ENCODE measurements around the gene STARD3.

Gene STARD3

DNA sequence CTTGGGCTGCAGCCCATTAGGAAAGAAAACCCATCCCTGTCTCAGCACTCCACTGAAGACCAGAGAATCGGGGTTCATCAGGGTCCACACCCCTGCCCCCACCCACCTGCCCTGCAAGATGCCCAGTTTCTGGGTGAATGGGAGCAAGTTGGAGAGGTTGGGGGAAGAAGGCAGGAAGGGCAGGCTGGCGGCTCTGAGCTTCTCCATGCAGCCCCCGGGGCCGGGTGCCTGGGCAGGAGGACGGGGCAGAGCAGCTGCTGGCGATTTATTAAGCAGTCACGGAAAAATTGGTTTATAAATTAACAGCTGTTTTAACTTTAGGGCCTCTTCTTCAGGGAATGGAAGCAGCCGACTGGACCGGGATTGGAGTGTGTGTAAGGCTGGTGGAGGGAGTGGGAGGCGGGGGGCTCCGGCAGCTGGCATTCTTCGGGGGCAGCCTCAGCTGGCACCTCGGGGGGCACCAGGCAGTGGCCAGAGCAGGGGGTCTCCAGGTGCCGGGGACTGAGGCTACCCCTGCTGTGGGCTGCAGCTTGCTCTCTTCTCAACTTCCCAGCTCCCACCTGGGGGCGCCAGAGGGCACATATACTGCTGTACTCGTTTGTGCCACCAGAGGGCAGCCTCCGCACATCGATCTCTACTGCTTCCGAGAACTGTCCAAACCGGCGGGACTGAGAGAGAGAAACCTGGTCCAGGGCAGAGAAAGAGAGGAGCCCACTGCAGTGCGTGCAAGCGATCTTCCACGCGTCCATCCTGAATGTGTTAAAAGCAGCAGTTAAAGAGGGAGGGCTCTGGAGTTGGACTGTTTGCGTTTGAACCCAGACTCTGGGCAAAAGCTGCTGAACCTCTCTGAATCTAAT, 15.2 kb upstream of the STARD3 start:
- peak; percentile 89 for DNase-seq
- Mint-ChIP-seq H3K4me1 (peaks cover 26% of the 10 kb centered on the region), H3K4me3 (peak overlapping the region; percentile 55), H3K27me3 (peaks cover 91% of the 10 kb centered on the region), H3K27ac (no peak overlapping the region), H3K36me3 (no peaks in the 10 kb centered on the region), H3K9me3 (no peaks in the 10 kb centered on the region)
- CTCF ChIA-PET = interaction anchor here (0.6 to 8.7 kb wide), 53 partner anchors 9 to 1052 kb away, joined by 3 to 200 read pairs (median 4); partner anchors contain the start of genes IKZF3, MIEN1, PGAP3 and PNMT

DNA sequence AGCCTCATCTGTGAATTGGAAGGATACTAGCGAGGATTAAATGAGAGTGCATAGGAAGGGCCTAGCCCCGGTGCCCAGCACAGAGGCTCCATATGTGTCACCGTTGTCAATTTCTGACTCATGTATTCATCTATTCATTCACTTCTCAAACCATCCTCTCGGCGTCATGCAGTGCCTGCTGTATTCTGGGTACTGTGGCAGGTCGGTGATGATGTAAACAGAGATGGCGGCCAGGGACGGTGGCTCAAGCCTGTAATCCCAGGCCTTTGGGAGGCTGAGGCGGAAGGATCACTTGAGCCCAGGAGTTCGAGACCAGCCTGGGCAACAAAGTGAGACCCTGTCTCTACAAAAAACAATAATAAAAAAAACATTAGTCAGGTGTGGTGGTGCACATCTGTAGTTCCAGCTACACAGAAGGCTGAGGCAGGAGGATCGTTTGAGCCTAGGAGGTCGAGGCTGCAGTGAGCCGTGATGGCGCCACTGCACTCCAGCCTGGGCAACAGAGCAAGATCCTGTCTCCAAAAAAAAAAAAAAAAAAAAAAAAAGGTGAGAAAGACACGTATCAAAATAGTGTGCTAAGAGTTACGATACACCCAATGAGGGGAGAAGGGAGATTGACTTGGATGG, 14.5 kb upstream of the STARD3 start:
- Mint-ChIP-seq H3K4me3 (peak overlapping the region; percentile 55), H3K9me3 (no peaks in the 10 kb centered on the region), H3K27ac (no peak overlapping the region), H3K27me3 (peaks cover 91% of the 10 kb centered on the region), H3K36me3 (no peaks in the 10 kb centered on the region), H3K4me1 (peaks cover 28% of the 10 kb centered on the region)
- CTCF ChIA-PET = interaction anchor here (0.8 to 8.7 kb wide), 38 partner anchors 10 to 416 kb away, joined by 3 to 200 read pairs (median 6); partner anchors contain the start of genes IKZF3, MIEN1, PGAP3 and PNMT
- DNase-seq = no peak

DNA sequence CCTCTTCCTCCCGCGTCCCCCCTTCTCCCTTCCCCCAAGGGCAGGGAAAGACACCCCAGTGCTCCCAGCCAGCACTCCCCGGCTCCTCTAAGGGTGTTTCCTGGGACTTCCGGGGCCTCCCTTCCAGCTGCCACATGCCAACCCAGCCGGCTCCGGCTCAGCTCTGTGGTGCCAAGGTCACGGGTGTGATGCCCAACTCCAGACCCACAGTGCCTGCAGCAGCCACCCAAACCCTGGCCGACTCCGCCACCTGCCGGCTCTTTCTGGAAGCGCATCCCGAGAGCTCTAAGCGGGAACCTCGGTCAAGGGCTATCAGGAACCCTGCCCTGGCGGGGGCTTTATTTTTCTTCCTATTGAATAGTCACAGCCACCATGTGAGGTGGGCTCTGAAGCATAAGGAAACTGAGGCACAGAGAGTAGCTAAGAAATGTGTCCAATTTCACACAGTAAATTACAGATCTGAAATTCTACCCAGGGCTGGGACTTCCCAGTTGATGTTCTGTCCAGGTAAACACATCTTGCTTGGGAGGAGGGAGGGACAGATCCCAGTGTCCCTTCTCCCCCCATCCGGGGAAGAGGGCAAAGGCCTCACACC, 13.5 kb upstream of the STARD3 start:
- Mint-ChIP-seq H3K9me3 (no peaks in the 10 kb centered on the region), H3K27ac (no peak overlapping the region), H3K36me3 (no peaks in the 10 kb centered on the region), H3K4me1 (peaks cover 25% of the 10 kb centered on the region), H3K4me3 (no peak overlapping the region), H3K27me3 (peaks cover 92% of the 10 kb centered on the region)
- CTCF ChIA-PET = interaction anchor here (0.7 to 8.7 kb wide), 28 partner anchors 8 to 417 kb away, joined by 3 to 200 read pairs (median 6); partner anchors contain the start of genes MIEN1, PGAP3, PNMT and TCAP
- peak; percentile 89 for DNase-seq

DNA sequence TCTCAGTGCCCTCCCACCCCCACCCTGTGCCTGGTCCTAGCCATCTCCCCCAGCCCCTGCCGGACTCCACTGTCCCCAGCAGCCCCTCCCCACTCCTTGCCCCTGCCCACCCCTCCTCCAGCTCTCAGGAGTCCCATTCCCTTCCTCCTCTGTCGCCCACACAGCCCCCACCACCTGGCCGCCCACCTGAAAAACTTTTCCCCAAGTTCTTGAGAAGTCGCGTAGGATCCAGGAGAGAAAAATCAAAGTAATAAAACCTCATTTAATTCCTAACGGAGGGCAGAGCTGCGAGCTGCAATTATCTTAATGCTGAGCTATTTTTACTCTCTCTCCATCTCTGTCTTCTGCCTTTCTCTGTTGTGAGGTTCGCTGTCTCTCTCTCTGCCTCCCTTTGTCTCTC, 12.6 kb upstream of the STARD3 start:
- H3K4me3 Mint-ChIP-seq = no peak overlapping the region
- CTCF ChIA-PET = interaction anchor here (0.8 to 8.7 kb wide), 6 partner anchors 10 to 106 kb away, joined by 3 to 200 read pairs (median 30); partner anchors contain the start of genes MIEN1, PNMT and TCAP
- no peak for DNase-seq
- no peaks in the 10 kb centered on the region for H3K36me3 Mint-ChIP-seq
- peaks cover 92% of the 10 kb centered on the region for H3K27me3 Mint-ChIP-seq
- H3K27ac Mint-ChIP-seq = no peak overlapping the region
- H3K9me3 Mint-ChIP-seq = no peaks in the 10 kb centered on the region
- peaks cover 25% of the 10 kb centered on the region for H3K4me1 Mint-ChIP-seq

DNA sequence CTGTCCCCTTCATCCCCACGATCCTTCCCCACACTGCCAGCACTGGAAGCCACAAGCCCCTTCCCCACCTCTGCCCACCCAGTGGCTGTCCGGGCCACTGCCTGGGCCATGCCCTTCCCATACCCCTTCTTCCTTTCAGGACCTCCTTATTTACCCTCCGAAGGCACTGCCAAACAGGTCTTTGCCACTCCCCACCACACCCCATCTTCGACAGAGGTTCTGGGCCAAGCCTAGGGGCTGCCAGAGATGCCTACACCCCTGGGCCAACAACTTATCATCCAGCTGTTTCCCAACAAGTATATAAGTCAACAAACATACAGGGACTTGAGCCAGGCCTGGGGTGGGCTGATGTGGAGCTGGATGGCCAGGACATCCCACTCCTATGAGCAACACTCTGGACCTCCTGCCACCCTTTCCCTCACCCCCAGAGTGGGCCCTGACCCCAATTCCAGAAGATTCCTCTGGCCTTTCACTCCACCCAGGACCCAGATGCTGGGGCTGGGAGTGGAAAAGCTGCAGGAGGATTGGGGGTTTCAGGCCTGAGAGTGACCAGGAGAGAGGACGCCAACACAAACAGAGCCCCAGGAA, 11.7 kb upstream of the STARD3 start:
- Mint-ChIP-seq H3K27me3 (peaks cover 92% of the 10 kb centered on the region), H3K27ac (no peak overlapping the region), H3K36me3 (no peaks in the 10 kb centered on the region), H3K4me3 (no peak overlapping the region), H3K9me3 (no peaks in the 10 kb centered on the region), H3K4me1 (peaks cover 25% of the 10 kb centered on the region)
- DNase-seq = no peak
- CTCF ChIA-PET = interaction anchor here (0.7 to 8.7 kb wide), 6 partner anchors 9 to 382 kb away, joined by 3 to 200 read pairs (median 30); partner anchors contain the start of genes MIEN1, PNMT and TCAP

DNA sequence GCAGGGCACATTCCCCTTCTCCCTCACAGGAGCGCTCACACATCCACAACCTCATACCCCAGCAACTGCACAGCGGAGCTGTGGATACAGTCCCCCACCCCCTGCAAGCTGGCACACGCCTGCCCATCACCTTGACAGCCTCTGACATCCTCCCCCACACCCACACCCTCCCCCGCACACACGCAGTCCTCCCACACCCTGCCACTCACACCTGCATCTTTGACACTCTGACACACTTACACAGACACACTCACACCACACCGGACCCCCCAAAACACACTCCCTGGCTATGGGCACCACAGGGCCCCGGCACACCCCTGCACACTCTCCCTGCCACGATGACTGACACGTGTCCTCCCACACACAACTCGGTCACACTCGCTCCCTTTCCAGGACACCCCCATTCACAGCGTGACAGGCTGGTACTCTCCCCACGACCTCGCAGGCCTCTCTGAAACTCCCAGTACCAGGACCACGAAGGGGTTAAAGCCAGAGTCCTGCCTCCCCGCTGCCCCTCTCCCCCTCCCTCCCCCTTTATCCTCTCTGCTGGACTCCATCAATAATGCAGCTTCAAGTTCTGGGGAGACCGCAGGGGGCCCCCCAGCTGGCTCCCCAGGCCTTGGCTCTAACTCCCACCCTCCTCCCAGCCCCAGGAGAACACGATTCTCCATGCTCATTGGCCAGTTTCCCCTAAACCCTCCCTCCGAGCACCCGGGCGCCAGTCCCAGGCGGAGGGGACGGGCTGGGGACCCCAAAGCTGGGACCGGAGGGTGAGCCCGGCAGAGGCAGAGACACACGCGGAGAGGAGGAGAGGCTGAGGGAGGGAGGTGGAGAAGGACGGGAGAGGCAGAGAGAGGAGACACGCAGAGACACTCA, 10.5 kb upstream of the STARD3 start, which contains the start of gene PPP1R1B:
Gene PPP1R1B, plus strand, starts transcription at position 782 of the 876 bp plus-strand sequence. CDS start 441 bp downstream, outside the sequence.
- H3K4me1 Mint-ChIP-seq = peaks cover 30% of the 10 kb centered on the region
- DNase-seq = no peak
- CTCF ChIA-PET = interaction anchor here (1.8 to 8.7 kb wide), 4 partner anchors 7 to 43 kb away, joined by 9 to 200 read pairs (median 86); partner anchors contain the start of genes PNMT and TCAP
- no peaks in the 10 kb centered on the region for H3K9me3 Mint-ChIP-seq
- no peaks in the 10 kb centered on the region for H3K36me3 Mint-ChIP-seq
- H3K27me3 Mint-ChIP-seq = peaks cover 92% of the 10 kb centered on the region
- H3K4me3 Mint-ChIP-seq = no peak within 1 kb of the TSS
- H3K27ac Mint-ChIP-seq = no peak within 1 kb of the TSS

DNA sequence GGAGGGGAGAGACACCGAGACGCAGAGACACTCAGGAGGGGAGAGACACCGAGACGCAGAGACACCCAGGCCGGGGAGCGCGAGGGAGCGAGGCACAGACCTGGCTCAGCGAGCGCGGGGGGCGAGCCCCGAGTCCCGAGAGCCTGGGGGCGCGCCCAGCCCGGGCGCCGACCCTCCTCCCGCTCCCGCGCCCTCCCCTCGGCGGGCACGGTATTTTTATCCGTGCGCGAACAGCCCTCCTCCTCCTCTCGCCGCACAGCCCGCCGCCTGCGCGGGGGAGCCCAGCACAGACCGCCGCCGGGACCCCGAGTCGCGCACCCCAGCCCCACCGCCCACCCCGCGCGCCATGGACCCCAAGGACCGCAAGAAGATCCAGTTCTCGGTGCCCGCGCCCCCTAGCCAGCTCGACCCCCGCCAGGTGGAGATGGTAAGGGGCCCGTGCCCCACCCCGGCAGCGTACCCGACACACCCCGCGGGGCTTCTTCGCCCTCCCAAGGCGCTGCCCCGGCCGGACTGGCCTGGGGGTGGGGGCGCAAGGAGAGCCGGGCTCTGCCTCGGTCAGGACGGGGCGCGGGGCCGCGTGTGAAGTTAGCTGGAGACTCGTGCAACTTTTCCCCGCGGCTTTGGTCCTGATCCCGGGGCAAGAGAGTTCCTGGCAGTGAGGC, 9.8 kb upstream of the STARD3 start:
- H3K9me3 Mint-ChIP-seq = no peaks in the 10 kb centered on the region
- CTCF ChIA-PET = interaction anchor here (1.4 to 1.8 kb wide), 2 partner anchors 8 to 27 kb away, joined by 4 to 9 read pairs; no protein-coding TSS in a partner anchor
- H3K4me1 Mint-ChIP-seq = peaks cover 31% of the 10 kb centered on the region
- H3K36me3 Mint-ChIP-seq = no peaks in the 10 kb centered on the region
- peaks cover 92% of the 10 kb centered on the region for H3K27me3 Mint-ChIP-seq
- H3K27ac Mint-ChIP-seq = no peak overlapping the region
- no peak for DNase-seq
- H3K4me3 Mint-ChIP-seq = no peak overlapping the region

DNA sequence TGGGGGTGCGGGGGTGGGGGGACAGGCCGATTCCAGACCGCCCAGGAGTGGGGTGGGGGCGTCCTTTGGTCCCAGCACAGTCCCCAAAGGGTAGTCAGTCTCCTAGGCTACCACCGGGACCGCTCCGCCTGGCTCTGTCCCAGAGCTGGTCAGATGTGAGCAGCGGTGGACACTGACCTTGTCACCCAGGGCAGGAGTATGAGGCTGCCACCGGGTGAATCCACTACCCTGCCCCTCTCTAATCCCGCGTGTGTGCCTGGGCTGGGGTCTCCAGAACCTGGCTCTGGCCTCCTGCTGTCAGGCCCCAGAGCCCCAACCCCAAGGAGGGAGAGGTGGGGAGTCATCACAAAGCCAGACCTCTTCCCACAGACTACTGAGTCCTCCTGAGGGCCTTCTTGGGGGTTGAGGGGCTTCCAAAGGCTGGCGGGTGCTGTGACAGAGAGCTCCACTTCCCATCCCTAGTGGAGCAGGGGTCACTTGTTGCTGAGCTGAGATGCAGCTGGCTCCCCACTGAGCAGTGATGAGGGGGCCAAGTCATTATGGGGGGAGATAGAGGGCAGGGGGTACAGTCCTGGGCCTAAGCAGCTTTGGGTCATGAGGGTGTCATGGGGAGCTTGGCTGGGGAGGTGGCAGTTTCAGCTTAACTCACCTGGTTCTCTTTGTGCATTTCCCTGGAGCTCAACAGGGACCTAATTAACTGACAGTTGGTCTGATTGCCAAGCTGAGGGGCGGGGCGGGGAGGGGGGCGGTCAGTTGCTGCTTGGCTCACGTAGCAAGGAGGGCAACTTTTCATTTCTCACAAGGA, 9.0 kb upstream of the STARD3 start:
- no peak for DNase-seq
- Mint-ChIP-seq H3K36me3 (no peaks in the 10 kb centered on the region), H3K4me1 (peaks cover 26% of the 10 kb centered on the region), H3K27me3 (peaks cover 98% of the 10 kb centered on the region), H3K9me3 (no peaks in the 10 kb centered on the region), H3K4me3 (no peak overlapping the region), H3K27ac (no peak overlapping the region)
- CTCF ChIA-PET = interaction anchor here (1.4 to 1.8 kb wide), 2 partner anchors 9 to 26 kb away, joined by 4 to 9 read pairs; no protein-coding TSS in a partner anchor

DNA sequence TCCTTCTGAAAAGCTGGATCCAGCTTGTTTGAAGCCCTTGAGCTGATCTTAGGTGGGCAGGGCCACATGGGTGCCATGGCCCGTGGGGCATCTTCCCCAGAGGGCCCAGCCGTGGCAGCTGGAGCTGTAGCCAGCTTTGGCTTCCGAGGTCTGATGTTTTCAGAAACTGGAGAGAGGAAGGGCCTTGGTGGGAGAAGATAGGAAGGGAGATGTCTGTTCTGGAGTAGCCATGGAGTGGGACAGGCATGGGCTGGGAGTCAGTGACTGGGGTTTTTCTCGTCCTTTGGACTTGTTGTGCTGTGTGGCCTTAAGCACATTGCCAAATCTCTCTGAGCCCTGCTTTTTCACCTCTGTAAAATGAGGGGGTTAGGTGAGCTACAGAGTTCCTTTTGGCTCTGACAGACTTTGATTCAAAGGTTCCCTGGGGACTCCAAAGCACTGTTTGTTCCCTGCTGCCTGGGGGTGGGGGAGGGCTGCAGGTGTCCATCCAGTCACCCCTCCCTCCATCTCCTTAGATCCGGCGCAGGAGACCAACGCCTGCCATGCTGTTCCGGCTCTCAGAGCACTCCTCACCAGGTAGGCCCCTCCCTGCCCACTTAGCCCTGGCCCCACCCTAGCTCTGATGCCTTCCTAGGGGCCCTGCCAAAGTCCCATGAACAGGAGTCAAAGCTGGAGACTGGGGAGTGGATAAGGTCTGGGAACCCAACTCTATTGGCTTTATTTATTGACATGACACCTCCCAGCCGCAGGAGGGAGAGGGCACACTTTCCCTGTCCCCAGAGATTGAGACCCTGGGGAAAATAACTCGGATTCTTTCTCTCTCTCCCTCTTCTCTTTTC, 8.1 kb upstream of the STARD3 start:
- Mint-ChIP-seq H3K27ac (no peak overlapping the region), H3K9me3 (no peaks in the 10 kb centered on the region), H3K4me3 (no peak overlapping the region), H3K36me3 (no peaks in the 10 kb centered on the region), H3K4me1 (peaks cover 19% of the 10 kb centered on the region), H3K27me3 (peaks cover 97% of the 10 kb centered on the region)
- CTCF ChIA-PET = interaction anchor here (1.4 to 6.8 kb wide), 3 partner anchors 10 to 25 kb away, joined by 4 to 55 read pairs (median 9); no protein-coding TSS in a partner anchor
- DNase-seq = no peak

DNA sequence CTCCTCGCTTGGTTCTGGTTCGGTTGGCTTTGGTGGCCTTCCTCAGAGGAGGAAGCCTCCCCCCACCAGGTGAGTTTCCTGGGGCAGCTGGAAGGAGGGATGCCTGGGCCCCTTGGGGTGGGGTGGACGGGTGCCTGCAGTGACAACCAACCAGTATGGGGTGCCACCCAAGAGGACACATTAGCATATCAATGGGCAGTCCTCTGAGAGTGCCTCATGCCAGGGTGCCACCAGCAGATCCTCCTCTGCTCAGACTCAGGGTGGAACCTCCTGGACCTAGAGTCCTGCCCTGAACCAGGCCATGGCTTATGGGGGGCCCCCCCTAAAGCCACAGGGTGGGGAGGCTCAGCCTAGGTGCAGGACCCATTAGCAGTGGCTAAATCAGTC, 7.5 kb upstream of the STARD3 start:
- Mint-ChIP-seq H3K9me3 (no peaks in the 10 kb centered on the region), H3K27ac (no peak overlapping the region), H3K27me3 (peaks cover 96% of the 10 kb centered on the region), H3K4me3 (no peak overlapping the region), H3K36me3 (no peaks in the 10 kb centered on the region), H3K4me1 (peaks cover 21% of the 10 kb centered on the region)
- no peak for DNase-seq
- CTCF ChIA-PET = interaction anchor here (0.6 to 6.8 kb wide), 2 partner anchors 23 to 573 kb away, joined by 4 to 55 read pairs; no protein-coding TSS in a partner anchor

DNA sequence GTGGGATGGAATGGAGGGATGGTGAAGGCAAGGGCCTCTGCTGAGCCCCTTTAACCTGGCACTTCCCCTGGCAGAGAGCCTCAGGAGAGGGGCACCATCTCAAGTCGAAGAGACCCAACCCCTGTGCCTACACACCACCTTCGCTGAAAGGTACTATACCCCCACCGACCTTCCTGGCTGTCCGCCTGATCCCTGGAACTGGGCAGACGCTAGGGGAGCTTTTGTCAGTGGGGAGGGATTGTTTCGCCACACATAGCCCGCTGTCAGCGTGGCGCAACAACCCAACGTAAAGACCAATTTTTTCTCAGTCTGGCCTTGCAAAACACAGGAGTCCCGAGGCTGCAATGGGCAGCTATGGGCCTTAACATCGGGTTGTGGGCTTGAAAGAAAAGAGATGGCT, 7.0 kb upstream of the STARD3 start:
- no peak overlapping the region for H3K4me3 Mint-ChIP-seq
- no peak for DNase-seq
- CTCF ChIA-PET = interaction anchor here (0.6 to 6.8 kb wide), 5 partner anchors 9 to 573 kb away, joined by 4 to 55 read pairs (median 6); no protein-coding TSS in a partner anchor
- no peak overlapping the region for H3K27ac Mint-ChIP-seq
- no peaks in the 10 kb centered on the region for H3K9me3 Mint-ChIP-seq
- no peaks in the 10 kb centered on the region for H3K36me3 Mint-ChIP-seq
- H3K4me1 Mint-ChIP-seq = peaks cover 22% of the 10 kb centered on the region
- H3K27me3 Mint-ChIP-seq = peaks cover 92% of the 10 kb centered on the region

Data from activated naive CD4-positive, alpha-beta T cell treated with anti-CD3 and anti-CD28 coated beads, Interleukin-2, amount 10 ng/mL, durations not matched to agents 7 days and 5 days (primary cell).